Activated CD4-positive, alpha-beta memory T cell treated with anti-CD3 and anti-CD28 coated beads, Interleukin-2, amount 10 ng/mL, durations not matched to agents 7 days and 5 days (primary cell): ENCODE data around the gene COL2A1. TPM values are rescaled to one million over a fixed set of nuclear protein-coding genes. Genes with fewer than 3 reads are reported as not detected.

Experiments used
- CTCF ChIA-PET: fragments of 350-600 bp; sonication (Branson Sonifier 250); formaldehyde crosslinking; loops from one replicate; lab custom pipeline; 2021; ENCODE audit warnings: antibody characterized with exemption, inconsistent platforms; lab: Charles Lee
- POLR2A ChIA-PET: fragments of 350-600 bp; sonication (Branson Sonifier 250); formaldehyde crosslinking; loops from one replicate; lab custom pipeline; 2021; ENCODE audit warnings: antibody characterized with exemption; lab: Charles Lee
- DNase-seq: peaks from one replicate; pipeline ENCODE4 v3.0.0-alpha.2; 2020
- H3K27ac Mint-ChIP-seq: one replicate; pipeline ENCODE4 v1.8.0; 2021; ENCODE audit warnings: mild to moderate bottlenecking, mixed read lengths
- H3K27me3 Mint-ChIP-seq: one replicate; pipeline ENCODE4 v1.8.0; 2021; ENCODE audit warnings: mixed read lengths
- H3K36me3 Mint-ChIP-seq: one replicate; pipeline ENCODE4 v1.8.0; 2021; ENCODE audit warnings: low read depth, mixed read lengths
- H3K4me1 Mint-ChIP-seq: one replicate; pipeline ENCODE4 v1.8.0; 2021; ENCODE audit warnings: mixed read lengths
- H3K4me3 Mint-ChIP-seq: one replicate; pipeline ENCODE4 v1.8.0; 2021; ENCODE audit warnings: mild to moderate bottlenecking, mixed read lengths
- H3K9me3 Mint-ChIP-seq: one replicate; pipeline ENCODE4 v1.8.0; 2021; ENCODE audit warnings: mixed read lengths
- total RNA-seq, 2 experiments: library from RNA; stranded (reverse); gene quantifications; one replicate each; pipeline ENCODE4 v1.2.3, GENCODE V29; 2021

COL2A1 gene
- total RNA-seq, 2 experiments from 2014 or later: not detected

DNA sequence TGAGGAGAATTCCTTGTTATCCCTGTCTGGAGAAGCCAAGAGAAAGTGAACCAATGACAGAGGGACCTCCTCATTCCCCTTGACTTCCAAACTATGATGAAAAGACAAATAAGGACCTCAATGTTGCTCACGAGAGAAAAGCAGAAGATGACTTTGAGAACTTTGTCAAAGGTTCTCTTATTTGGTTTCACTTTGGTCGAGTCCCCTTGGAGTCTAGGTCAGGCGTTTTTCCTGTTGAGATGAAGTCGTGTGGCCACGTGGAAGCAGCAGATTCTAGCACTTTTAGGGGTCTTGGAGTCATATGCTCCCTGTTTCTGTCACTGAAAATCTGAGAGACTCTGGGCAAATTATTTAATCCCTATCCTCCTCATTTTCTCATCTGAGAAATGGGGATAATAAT lies 33.8 kb upstream of the COL2A1 start:
- DNase-seq: no peak
- peaks cover 6% of the 10 kb centered on the region for H3K4me1 Mint-ChIP-seq
- H3K36me3 Mint-ChIP-seq: peaks cover 4% of the 10 kb centered on the region
- no peaks in the 10 kb centered on the region for H3K27me3 Mint-ChIP-seq
- CTCF ChIA-PET: no interaction called here
- no peaks in the 10 kb centered on the region for H3K9me3 Mint-ChIP-seq
- no peak overlapping the region for H3K4me3 Mint-ChIP-seq
- POLR2A ChIA-PET: no interaction called here
- H3K27ac Mint-ChIP-seq: no peak overlapping the region

GRCh38 chr12:48037267-48037915 lies 33.1 kb upstream of the COL2A1 start:
- DNase-seq: no peak
- Mint-ChIP-seq H3K4me3 (no peak overlapping the region), H3K9me3 (no peaks in the 10 kb centered on the region), H3K36me3 (peaks cover 4% of the 10 kb centered on the region), H3K27me3 (no peaks in the 10 kb centered on the region), H3K4me1 (peaks cover 6% of the 10 kb centered on the region), H3K27ac (no peak overlapping the region)
- ChIA-PET CTCF (no interaction called here), POLR2A (no interaction called here)

- DNase-seq: no peak
- Mint-ChIP-seq H3K27me3 (no peaks in the 10 kb centered on the region), H3K4me3 (no peak overlapping the region), H3K36me3 (no peaks in the 10 kb centered on the region), H3K27ac (no peak overlapping the region), H3K9me3 (no peaks in the 10 kb centered on the region), H3K4me1 (peaks cover 6% of the 10 kb centered on the region)
- POLR2A ChIA-PET: no interaction called here
- CTCF ChIA-PET: no interaction called here
Observed at GRCh38 chr12:48036818-48037217, 32.5 kb upstream of the COL2A1 start.

- Mint-ChIP-seq H3K27me3 (no peaks in the 10 kb centered on the region), H3K4me1 (peaks cover 6% of the 10 kb centered on the region), H3K9me3 (no peaks in the 10 kb centered on the region), H3K27ac (no peak overlapping the region), H3K4me3 (no peak overlapping the region), H3K36me3 (no peaks in the 10 kb centered on the region)
- POLR2A ChIA-PET: no interaction called here
- CTCF ChIA-PET: no interaction called here
- no peak for DNase-seq
Observed at GRCh38 chr12:48034835-48035805, 30.8 kb upstream of the COL2A1 start.

DNA sequence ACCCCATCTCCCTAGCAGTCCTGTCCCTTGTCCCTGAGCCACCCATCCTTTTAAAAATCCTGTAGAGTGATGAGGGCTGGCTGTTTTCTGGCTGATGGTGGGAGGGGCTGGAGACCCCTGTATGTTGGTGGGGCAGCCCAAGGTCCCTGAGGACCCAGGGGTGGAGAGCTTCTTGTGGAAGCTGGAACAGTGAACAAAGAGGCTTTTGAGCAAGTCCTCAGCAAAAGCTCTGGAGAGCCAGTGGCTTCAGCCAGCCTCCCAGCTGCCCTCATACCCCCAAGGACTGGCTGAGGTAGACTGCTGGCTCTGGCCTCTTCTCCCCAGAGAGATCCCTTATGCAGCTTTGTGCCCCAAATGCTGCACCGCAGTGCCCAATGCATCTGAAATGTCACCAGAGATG lies 29.2 kb upstream of the COL2A1 start:
- ChIA-PET POLR2A (no interaction called here), CTCF (no interaction called here)

DNA sequence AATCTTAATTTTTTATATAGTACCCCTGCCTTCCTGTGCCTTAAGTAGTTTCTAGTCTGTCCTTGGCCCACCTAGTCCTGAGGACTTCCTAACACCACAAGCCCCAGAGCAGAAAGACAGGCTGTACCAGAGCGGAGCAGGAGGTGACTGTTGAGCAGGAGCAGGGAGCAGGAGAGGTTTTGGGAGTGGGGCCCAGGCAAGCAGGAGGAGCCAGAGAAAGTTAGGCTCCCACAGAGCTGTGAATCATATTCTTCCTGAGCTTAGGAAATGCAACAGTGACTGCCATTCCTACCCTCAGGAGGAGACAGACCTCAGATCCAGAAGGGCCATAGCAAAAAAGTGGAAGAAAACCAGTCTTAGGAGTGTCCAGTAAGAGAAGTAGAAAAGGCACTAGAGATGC lies 28.3 kb upstream of the COL2A1 start:
- Mint-ChIP-seq H3K27ac (no peak overlapping the region), H3K27me3 (peaks cover 3% of the 10 kb centered on the region), H3K4me3 (no peak overlapping the region), H3K36me3 (no peaks in the 10 kb centered on the region), H3K9me3 (no peaks in the 10 kb centered on the region), H3K4me1 (no peaks in the 10 kb centered on the region)
- DNase-seq: no peak
- POLR2A ChIA-PET: no interaction called here
- CTCF ChIA-PET: no interaction called here

More for the DNA sequence above, 29.2 kb upstream of the COL2A1 start:
- Mint-ChIP-seq H3K4me3 (no peak overlapping the region), H3K27ac (no peak overlapping the region), H3K36me3 (no peaks in the 10 kb centered on the region), H3K9me3 (no peaks in the 10 kb centered on the region), H3K27me3 (peaks cover 3% of the 10 kb centered on the region), H3K4me1 (peaks cover 6% of the 10 kb centered on the region)
- DNase-seq: no peak

DNA sequence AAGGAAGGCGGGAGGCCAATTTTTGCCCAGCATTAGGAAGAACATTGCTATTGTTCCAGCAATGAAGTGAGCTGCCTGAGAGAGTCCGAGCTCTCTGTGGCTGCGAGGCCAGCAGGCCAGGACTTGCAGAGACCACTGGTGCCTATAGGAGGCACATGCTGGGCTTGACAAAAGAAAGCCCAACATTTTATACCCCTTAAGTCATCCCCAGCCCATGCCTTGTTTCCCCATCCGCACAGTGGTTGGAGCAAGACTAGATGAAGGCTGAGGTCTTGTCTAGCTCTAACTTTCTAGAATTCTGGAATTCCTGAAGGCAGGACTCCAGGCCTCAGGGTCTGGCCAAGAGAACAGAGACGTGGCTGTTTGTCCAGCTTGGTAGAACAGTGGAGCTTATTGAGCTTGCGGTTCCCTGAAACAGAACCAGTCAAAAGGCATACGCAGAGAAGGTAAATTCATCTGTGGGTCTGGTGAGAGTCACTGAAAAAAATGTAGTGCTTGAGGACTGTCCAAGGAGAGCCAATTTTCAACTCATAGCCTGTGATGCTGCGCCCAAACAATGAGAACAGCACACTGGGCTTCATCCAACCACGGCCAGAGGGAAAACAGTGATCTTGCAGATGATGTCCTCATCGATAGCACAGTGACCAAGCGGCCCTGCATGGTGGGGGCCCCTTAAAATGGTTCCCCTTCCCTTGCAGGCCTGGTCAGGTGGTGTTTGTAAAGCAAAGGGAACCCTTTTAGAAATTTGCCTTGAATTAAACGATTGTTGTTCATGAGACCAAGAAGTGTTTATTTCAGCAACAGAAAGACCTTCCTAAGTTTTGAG lies 27.1 kb upstream of the COL2A1 start:
- Mint-ChIP-seq H3K9me3 (no peaks in the 10 kb centered on the region), H3K27me3 (peaks cover 3% of the 10 kb centered on the region), H3K4me1 (no peaks in the 10 kb centered on the region), H3K36me3 (no peaks in the 10 kb centered on the region), H3K4me3 (no peak overlapping the region), H3K27ac (no peak overlapping the region)
- POLR2A ChIA-PET: interaction anchor here (0.8 kb wide), 1 partner anchor 126 kb away, joined by 3 read pairs; the partner anchor contains the start of gene ASB8
- CTCF ChIA-PET: interaction anchor here (1.3 kb wide), 1 partner anchor 161 kb away, joined by 3 read pairs; no protein-coding TSS in a partner anchor
- DNase-seq: no peak

DNA sequence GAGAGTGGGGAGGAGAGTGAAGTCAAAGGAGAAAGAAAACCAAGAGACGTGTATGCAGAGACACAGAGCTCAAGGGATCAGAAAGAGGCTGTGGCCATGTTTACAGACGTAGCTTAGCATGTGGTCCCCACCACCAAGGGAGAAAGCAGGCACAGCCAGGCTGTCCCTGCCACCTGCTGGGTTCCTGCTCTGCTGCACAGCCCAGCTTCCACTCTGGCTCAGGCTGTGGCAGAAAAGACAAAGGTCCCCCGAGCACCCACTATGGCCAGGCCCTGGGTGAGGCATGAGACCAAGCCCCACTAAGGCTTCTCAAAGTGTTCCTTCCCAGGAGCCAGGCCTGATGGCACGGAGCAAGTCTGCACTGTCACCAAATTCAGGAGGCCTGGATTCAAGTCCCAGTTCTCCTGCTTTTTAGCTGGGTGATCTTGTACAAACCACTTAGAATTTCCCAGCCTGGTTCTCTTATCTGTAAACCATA lies 25.9 kb upstream of the COL2A1 start:
- DNase-seq: no peak
- CTCF ChIA-PET: interaction anchor here (1.3 kb wide), 1 partner anchor 160 kb away, joined by 3 read pairs; no protein-coding TSS in a partner anchor
- POLR2A ChIA-PET: interaction anchor here (0.8 kb wide), 1 partner anchor 127 kb away, joined by 3 read pairs; the partner anchor contains the start of gene ASB8
- no peak overlapping the region for H3K4me3 Mint-ChIP-seq
- H3K27ac Mint-ChIP-seq: no peak overlapping the region
- H3K4me1 Mint-ChIP-seq: no peaks in the 10 kb centered on the region
- H3K9me3 Mint-ChIP-seq: no peaks in the 10 kb centered on the region
- no peaks in the 10 kb centered on the region for H3K36me3 Mint-ChIP-seq
- H3K27me3 Mint-ChIP-seq: peaks cover 3% of the 10 kb centered on the region

DNA sequence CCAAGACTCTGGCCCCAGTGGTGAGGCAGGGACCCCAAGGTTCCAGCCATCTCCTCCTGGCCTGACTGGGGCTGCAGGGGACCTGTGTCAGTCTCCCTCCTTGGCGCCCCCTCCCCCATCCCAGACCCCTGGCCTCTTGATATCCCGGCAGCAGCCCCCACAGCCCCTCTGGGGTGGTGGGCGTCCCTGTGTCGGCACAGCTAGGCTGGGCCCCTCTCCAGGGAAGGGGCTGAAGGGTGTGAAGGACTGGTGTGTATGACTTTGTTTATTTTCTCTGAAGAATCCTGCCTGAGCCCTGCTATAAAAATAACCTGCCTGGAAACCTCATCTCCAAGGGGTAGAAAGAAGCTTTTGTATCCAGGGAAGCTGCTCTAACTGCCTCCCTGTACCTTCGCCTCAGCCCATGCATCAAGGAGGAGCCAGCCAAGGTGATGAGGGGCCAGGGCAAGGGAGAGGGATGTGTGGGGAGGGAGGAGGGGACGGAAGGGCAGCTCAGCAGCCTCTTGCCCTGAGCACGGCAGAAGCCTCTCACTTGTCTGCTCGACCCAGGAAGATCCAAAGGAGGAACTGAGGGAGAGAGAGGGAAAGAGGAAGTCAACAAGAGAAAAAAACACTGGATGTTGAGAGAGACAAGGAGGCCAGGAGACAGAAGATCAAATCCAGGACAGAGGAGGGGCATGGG lies 25.4 kb upstream of the COL2A1 start:
- H3K27me3 Mint-ChIP-seq: peaks cover 3% of the 10 kb centered on the region
- no peak for DNase-seq
- H3K4me1 Mint-ChIP-seq: no peaks in the 10 kb centered on the region
- no peak overlapping the region for H3K27ac Mint-ChIP-seq
- no peaks in the 10 kb centered on the region for H3K36me3 Mint-ChIP-seq
- no peak overlapping the region for H3K4me3 Mint-ChIP-seq
- H3K9me3 Mint-ChIP-seq: no peaks in the 10 kb centered on the region
- CTCF ChIA-PET: no interaction called here
- POLR2A ChIA-PET: interaction anchor here (1.2 kb wide), 1 partner anchor 12 kb away, joined by 3 read pairs; no protein-coding TSS in a partner anchor

GRCh38 chr12:48028541-48029431 lies 24.5 kb upstream of the COL2A1 start:
- Mint-ChIP-seq H3K27me3 (peaks cover 3% of the 10 kb centered on the region), H3K27ac (no peak overlapping the region), H3K4me3 (no peak overlapping the region), H3K4me1 (no peaks in the 10 kb centered on the region), H3K36me3 (no peaks in the 10 kb centered on the region), H3K9me3 (no peaks in the 10 kb centered on the region)
- ChIA-PET CTCF (no interaction called here), POLR2A (interaction anchor here (1.2 kb wide), 1 partner anchor 11 kb away, joined by 3 read pairs; no protein-coding TSS in a partner anchor)
- DNase-seq: no peak

GRCh38 chr12:48027183-48028002 lies 23.1 kb upstream of the COL2A1 start:
- POLR2A ChIA-PET: no interaction called here
- Mint-ChIP-seq H3K9me3 (no peaks in the 10 kb centered on the region), H3K4me3 (no peak overlapping the region), H3K36me3 (no peaks in the 10 kb centered on the region), H3K27ac (no peak overlapping the region), H3K4me1 (no peaks in the 10 kb centered on the region), H3K27me3 (peaks cover 14% of the 10 kb centered on the region)
- DNase-seq: no peak
- CTCF ChIA-PET: no interaction called here
